Epithelial cell of proximal tubule (primary cell): ENCODE results near the gene PRAMEF12. TPM values are rescaled to one million over a fixed set of nuclear protein-coding genes. Genes with fewer than 3 reads are reported as not detected.

ENCODE experiments used
- DNase-seq: peaks from one replicate; pipeline ENCODE4 v3.0.0-alpha.2; 2011; ENCODE audit warnings: low read depth
- H3K4me3 ChIP-seq: 2 replicates; pipeline ENCODE4 v1.5.1; 2011; ENCODE audit warnings: low read depth, mild to moderate bottlenecking, low read length
- CTCF ChIP-seq: conservative IDR thresholded peaks from 2 replicates; pipeline ENCODE4 v1.5.1; 2012; ENCODE audit warnings: low read depth, mild to moderate bottlenecking, low read length
- total RNA-seq: library from RNA; depleted of rRNA; stranded (reverse); fragments of >200 nt; gene quantifications from 2 replicates; pipeline ENCODE4 v1.2.3, GENCODE V29; 2015

PRAMEF12 gene
- total RNA-seq, 1 donor from 2014 or later: not detected

- H3K4me3 ChIP-seq: no peak overlapping the region
- no peak for DNase-seq
- no peak for TF ChIP-seq CTCF
These were observed 3.5 kb upstream of the PRAMEF12 start for GRCh38 chr1:12769976-12770505.

- TF ChIP-seq CTCF: no peak
These were observed 2.9 kb upstream of the PRAMEF12 start for GRCh38 chr1:12770620-12771019.

GRCh38 chr1:12771186-12771585 is 2.4 kb upstream of the PRAMEF12 start:
- H3K4me3 ChIP-seq: no peak overlapping the region
- DNase-seq: no peak
- no peak for TF ChIP-seq CTCF

More at GRCh38 chr1:12770620-12771019, 2.9 kb upstream of the PRAMEF12 start:
- H3K4me3 ChIP-seq: no peak overlapping the region
- DNase-seq: no peak

GRCh38 chr1:12772520-12772919 is 1.0 kb upstream of the PRAMEF12 start:
- H3K4me3 ChIP-seq: no peak overlapping the region
- no peak for DNase-seq
- TF ChIP-seq CTCF: no peak

GRCh38 chr1:12774801-12775345 is 1.3 kb downstream of the PRAMEF12 start:
- DNase-seq: no peak
- TF ChIP-seq CTCF: no peak
- H3K4me3 ChIP-seq: no peak overlapping the region

- TF ChIP-seq CTCF: no peak
- DNase-seq: no peak
- H3K4me3 ChIP-seq: no peak overlapping the region
These were observed 1.9 kb downstream of the PRAMEF12 start for GRCh38 chr1:12775443-12775842.
